Suprapubic skin (tissue), 4 donors: ENCODE results near the gene RASSF8. TPM values are rescaled to one million over a fixed set of nuclear protein-coding genes. Genes with fewer than 3 reads are reported as not detected.

Experiments
- DNase-seq, 2 donors: peaks; one replicate each; pipeline ENCODE4 v3.0.0-alpha.2; 2019; ENCODE audit warnings: low spot score in 2 of 2
- H3K27ac ChIP-seq: fragments of 200-600 bp; sonication (generic); one replicate; pipeline ENCODE4 v1.5.1; 2019
- H3K27me3 ChIP-seq: fragments of 200-600 bp; sonication (generic); one replicate; pipeline ENCODE4 v1.5.1; 2019
- H3K36me3 ChIP-seq: fragments of 200-600 bp; sonication (generic); one replicate; pipeline ENCODE4 v1.5.1; 2019
- H3K4me1 ChIP-seq: fragments of 200-600 bp; sonication (generic); one replicate; pipeline ENCODE4 v1.5.1; 2019
- H3K4me3 ChIP-seq: fragments of 200-600 bp; sonication (generic); one replicate; pipeline ENCODE4 v1.5.1; 2019; ENCODE audit warnings: mild to moderate bottlenecking
- H3K9me3 ChIP-seq: fragments of 200-600 bp; sonication (generic); one replicate; pipeline ENCODE4 v1.5.1; 2019
- EP300 ChIP-seq: sonication (generic); formaldehyde crosslinking; IDR thresholded peaks from one replicate; pipeline ENCODE4 v1.6.1; 2017; ENCODE audit warnings: antibody characterized with exemption
- POLR2A ChIP-seq, 2 donors: fragments of 450-650 bp; IDR thresholded peaks; one replicate each; pipeline ENCODE4 v1.6.1; 2017; ENCODE audit warnings: antibody characterized with exemption in 2 of 2, mild to moderate bottlenecking in 2 of 2, moderate library complexity in 2 of 2
- POLR2AphosphoS5 ChIP-seq, 3 donors: sonication (generic); formaldehyde crosslinking; IDR thresholded peaks; one replicate each; pipeline ENCODE4 v1.6.1; 2017; ENCODE audit warnings: antibody characterized with exemption in 3 of 3
- WGBS: methylation state at CpG from one replicate; pipeline ENCODE4 v1.1.5; 2018; 5-methylcytosine and 5-hydroxymethylcytosine counted together
- total RNA-seq, 4 donors: library from RNA; depleted of rRNA; stranded (reverse); fragments of >200 nt; gene quantifications; one replicate each; pipeline ENCODE4 v1.1.0, GENCODE V29; 2016
- TF ChIP-seq, protein P1 (sequence below), 2 donors: fragments of 200-600 bp in 1 of 2; fragments of 450-650 bp in 1 of 2; sonication (generic) in 1 of 2; IDR thresholded peaks; one replicate each; pipeline ENCODE4 v1.5.1; 2016 to 2019; ENCODE audit warnings: antibody characterized with exemption in 2 of 2, mild to moderate bottlenecking in 1 of 2, moderate library complexity in 1 of 2

Gene RASSF8
- total RNA-seq, 4 donors from 2014 or later, result 5.4 to 14.2 (median 6.1) TPM

- Histone ChIP-seq H3K36me3 (no peaks in the 10 kb centered on the region), H3K27me3 (no peaks in the 10 kb centered on the region), H3K4me3 (no peak overlapping the region), H3K9me3 (no peaks in the 10 kb centered on the region), H3K27ac (no peak overlapping the region), H3K4me1 (peaks cover 12% of the 10 kb centered on the region)
- TF ChIP-seq, protein P1, sequence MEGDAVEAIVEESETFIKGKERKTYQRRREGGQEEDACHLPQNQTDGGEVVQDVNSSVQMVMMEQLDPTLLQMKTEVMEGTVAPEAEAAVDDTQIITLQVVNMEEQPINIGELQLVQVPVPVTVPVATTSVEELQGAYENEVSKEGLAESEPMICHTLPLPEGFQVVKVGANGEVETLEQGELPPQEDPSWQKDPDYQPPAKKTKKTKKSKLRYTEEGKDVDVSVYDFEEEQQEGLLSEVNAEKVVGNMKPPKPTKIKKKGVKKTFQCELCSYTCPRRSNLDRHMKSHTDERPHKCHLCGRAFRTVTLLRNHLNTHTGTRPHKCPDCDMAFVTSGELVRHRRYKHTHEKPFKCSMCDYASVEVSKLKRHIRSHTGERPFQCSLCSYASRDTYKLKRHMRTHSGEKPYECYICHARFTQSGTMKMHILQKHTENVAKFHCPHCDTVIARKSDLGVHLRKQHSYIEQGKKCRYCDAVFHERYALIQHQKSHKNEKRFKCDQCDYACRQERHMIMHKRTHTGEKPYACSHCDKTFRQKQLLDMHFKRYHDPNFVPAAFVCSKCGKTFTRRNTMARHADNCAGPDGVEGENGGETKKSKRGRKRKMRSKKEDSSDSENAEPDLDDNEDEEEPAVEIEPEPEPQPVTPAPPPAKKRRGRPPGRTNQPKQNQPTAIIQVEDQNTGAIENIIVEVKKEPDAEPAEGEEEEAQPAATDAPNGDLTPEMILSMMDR (IDR thresholded peaks at IDR 0.05), result no peak
- TF ChIP-seq EP300 (no peak), POLR2AphosphoS5 (IDR thresholded peaks at IDR 0.05) (no peak)
- DNase-seq, result no peak
- 91% methylated on average over 1 of the region's 1 CpG for WGBS
Observed at GRCh38 chr12:26044592-26044991, 86.1 kb downstream of the RASSF8 start.

DNA sequence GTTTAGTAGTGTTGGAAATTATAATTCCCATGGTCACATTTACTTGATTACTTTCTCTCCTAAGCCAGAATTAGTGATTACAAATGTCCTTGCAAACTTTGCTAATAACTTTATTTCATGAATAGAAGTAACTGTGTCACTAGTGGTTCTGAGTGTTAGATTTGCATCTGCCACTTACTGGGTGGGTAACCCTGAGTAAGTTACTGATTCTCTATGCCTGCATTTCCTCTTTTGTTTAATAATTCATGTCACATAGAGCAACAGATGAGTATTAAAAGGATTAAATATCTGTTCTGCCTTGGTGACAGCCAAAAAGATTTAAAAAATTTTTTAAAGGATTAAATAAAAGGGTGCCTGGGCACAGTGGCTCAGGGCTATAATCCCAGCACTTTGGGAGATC, 87.7 kb downstream of the RASSF8 start:
- TF ChIP-seq EP300 (no peak), POLR2AphosphoS5 (IDR thresholded peaks at IDR 0.05) (no peak), POLR2A (IDR thresholded peaks at IDR 0.05) (no peak)
- TF ChIP-seq, protein P1 (IDR thresholded peaks at IDR 0.05), result no peak
- Histone ChIP-seq H3K27ac (no peak overlapping the region), H3K36me3 (no peaks in the 10 kb centered on the region), H3K4me3 (no peak overlapping the region), H3K9me3 (no peaks in the 10 kb centered on the region), H3K4me1 (peaks cover 12% of the 10 kb centered on the region), H3K27me3 (no peaks in the 10 kb centered on the region)
- no peak for DNase-seq

GRCh38 chr12:26046906-26047305, 88.4 kb downstream of the RASSF8 start:
- DNase-seq, result no peak
- WGBS, result 43% methylated on average over 1 of the region's 1 CpG
- no peak overlapping the region for H3K27ac ChIP-seq
- TF ChIP-seq EP300 (no peak), POLR2A (IDR thresholded peaks at IDR 0.05) (no peak), POLR2AphosphoS5 (IDR thresholded peaks at IDR 0.05) (no peak)
- TF ChIP-seq, protein P1 (IDR thresholded peaks at IDR 0.05), result no peak
- no peaks in the 10 kb centered on the region for H3K9me3 ChIP-seq
- peaks cover 12% of the 10 kb centered on the region for H3K4me1 ChIP-seq
- H3K27me3 ChIP-seq, result no peaks in the 10 kb centered on the region
- no peaks in the 10 kb centered on the region for H3K36me3 ChIP-seq
- no peak overlapping the region for H3K4me3 ChIP-seq

GRCh38 chr12:26047401-26048226, 89.1 kb downstream of the RASSF8 start:
- no peak overlapping the region for H3K27ac ChIP-seq
- no peaks in the 10 kb centered on the region for H3K27me3 ChIP-seq
- peaks cover 12% of the 10 kb centered on the region for H3K4me1 ChIP-seq
- no peak overlapping the region for H3K4me3 ChIP-seq
- WGBS, result 81% methylated on average over 9 of the region's 9 CpGs
- TF ChIP-seq, protein P1 (IDR thresholded peaks at IDR 0.05), result no peak
- TF ChIP-seq POLR2A (IDR thresholded peaks at IDR 0.05), result no peak
- TF ChIP-seq POLR2AphosphoS5 (IDR thresholded peaks at IDR 0.05), result no peak
- TF ChIP-seq EP300, result no peak
- H3K36me3 ChIP-seq, result no peaks in the 10 kb centered on the region
- DNase-seq, result no peak
- no peaks in the 10 kb centered on the region for H3K9me3 ChIP-seq

GRCh38 chr12:26052652-26053051, 94.2 kb downstream of the RASSF8 start:
- Histone ChIP-seq H3K4me1 (peaks cover 3% of the 10 kb centered on the region), H3K27me3 (no peaks in the 10 kb centered on the region), H3K4me3 (no peak overlapping the region), H3K27ac (no peak overlapping the region), H3K9me3 (no peaks in the 10 kb centered on the region), H3K36me3 (no peaks in the 10 kb centered on the region)
- no peak for DNase-seq
- TF ChIP-seq EP300 (no peak), POLR2A (IDR thresholded peaks at IDR 0.05) (no peak), POLR2AphosphoS5 (IDR thresholded peaks at IDR 0.05) (no peak)
- TF ChIP-seq, protein P1 (IDR thresholded peaks at IDR 0.05), result no peak
- WGBS, result 80% methylated on average over 4 of the region's 4 CpGs
